Non-pigmented ciliary epithelial cell (primary cell): ENCODE results near the gene NADK.
"Not testable (repeated sequence)": the region's sequence is repeated elsewhere in the genome, so short reads cannot be mapped to it uniquely, and the experiment has no call there.

Experiments
- DNase-seq: peaks from one replicate; pipeline ENCODE4 v3.0.0-alpha.2; 2010; ENCODE audit warnings: low read depth

NADK gene

GRCh38 chr1:1746566-1746909, 31.7 kb downstream of the NADK start:
- DNase-seq = not testable (repeated sequence)

GRCh38 chr1:1745651-1746565, 32.4 kb downstream of the NADK start:
- DNase-seq = not testable (repeated sequence)

DNA sequence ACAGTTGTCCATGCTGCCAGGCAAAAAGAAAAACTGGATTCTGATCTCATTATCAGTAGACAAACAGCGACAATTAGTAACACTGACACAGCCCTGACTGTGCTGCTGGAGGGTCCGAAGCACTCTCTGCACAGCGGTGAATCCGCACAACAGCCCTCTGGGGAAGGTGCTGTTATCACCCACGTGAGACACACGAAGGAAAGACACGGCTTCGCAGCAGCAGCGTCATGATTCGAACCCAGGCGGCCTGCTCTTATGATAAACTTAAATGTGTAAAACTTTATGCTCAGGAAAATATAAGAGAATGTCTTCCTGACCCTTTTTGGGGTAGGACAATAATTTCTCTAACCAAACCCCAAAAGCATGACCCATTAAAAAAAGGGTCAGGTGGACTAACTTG, 35.7 kb downstream of the NADK start:
- DNase-seq = not testable (repeated sequence)

GRCh38 chr1:1741013-1741412, 37.3 kb downstream of the NADK start:
- peak; percentile 76 for DNase-seq

GRCh38 chr1:1738799-1739337, 39.4 kb downstream of the NADK start:
- not testable (repeated sequence) for DNase-seq

DNA sequence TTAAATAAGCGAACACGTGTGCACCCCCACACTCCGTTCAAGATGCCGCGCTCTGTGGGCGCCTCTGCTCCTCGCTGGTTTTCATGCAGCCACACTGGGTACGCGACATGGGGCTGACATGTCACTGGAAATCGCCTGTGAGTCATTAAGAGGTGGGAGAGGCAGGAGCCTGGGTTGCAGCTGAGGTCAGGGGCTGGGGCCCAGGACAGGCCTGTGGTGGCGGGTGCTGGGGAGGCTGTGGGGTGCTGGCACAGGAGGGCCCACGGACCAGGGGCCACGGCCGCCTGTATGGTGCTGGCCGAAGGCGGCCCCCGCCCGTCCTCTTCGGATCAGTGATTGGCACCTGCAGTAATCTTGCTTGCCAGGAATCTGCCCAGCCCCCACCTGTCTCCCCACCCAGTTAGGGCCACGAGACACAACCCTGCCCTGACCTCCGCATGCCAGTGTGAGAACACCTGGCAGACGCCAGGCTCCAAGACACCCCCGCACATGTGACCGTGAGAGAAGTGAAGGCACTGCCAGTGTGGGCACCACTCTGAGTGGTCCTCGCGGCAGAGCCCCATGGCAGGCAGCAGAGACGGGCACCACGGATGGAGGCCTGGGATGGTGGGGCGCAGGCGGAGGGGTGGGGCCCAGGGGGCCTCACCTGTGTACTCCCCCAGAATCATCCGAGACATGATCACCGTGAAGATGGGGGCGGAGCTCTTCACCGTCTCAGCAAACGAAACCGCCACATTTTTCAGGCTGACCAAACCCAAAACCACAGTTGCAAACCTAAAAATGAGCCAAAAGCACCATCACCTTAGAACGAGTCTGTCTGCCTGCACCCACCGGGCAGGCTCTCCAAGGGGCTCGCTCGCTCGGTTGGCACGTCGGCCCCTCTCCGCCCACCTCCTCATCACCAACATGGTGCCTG, 40.3 kb downstream of the NADK start:
- not testable (repeated sequence) for DNase-seq

GRCh38 chr1:1732381-1732780, 45.9 kb downstream of the NADK start:
- no peak for DNase-seq

GRCh38 chr1:1730870-1731269, 47.4 kb downstream of the NADK start:
- DNase-seq = no peak

DNA sequence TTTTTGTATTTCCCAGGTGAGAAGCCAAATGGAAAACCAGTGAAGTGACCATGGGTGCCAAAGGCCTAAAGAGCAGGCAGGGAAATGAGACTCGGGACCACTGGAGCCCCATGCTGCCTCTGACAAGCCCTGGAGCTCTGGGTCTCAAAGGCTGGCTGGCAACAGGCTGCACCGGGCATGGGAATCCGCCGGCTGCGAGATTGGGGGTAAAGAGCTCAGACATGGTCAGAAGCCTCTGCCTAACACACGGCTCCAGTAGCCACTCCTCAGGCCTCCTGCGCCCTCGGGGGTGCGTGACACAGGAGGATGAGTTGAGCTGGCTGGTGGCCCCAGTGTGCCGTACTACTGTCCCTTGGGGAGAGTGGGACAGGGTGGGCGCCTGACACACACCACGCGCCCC, 48.0 kb downstream of the NADK start:
- not testable (repeated sequence) for DNase-seq

- not testable (repeated sequence) for DNase-seq
These were observed 49.0 kb downstream of the NADK start for GRCh38 chr1:1729116-1729816.

GRCh38 chr1:1728308-1729005, 49.8 kb downstream of the NADK start:
- not testable (repeated sequence) for DNase-seq

DNA sequence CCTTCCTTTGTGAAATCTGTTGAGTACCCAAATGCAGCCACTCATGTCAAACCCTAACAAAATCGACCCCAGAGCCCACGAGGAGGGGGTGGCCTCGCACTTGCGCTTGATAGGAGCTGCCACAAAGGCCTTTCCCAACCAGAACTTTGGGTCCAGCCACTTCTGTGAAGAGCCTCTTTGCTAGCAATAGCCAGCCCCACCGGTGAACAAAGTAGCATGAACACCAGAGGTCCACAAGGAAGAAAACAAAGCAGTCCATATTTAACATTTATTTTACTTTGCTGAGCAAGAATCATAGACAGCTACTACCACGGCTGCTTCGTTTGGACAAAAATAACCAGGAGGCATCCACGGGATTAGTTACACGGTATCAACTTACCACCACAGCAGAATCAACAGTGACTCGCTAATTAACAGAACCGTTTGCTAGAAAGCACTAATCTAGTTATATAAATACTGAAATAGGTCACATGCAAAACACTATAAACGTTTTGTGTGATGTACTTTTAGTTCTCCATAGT, 51.1 kb downstream of the NADK start:
- not testable (repeated sequence) for DNase-seq

- not testable (repeated sequence) for DNase-seq
These were observed 52.2 kb downstream of the NADK start for GRCh38 chr1:1726088-1726487.

DNA sequence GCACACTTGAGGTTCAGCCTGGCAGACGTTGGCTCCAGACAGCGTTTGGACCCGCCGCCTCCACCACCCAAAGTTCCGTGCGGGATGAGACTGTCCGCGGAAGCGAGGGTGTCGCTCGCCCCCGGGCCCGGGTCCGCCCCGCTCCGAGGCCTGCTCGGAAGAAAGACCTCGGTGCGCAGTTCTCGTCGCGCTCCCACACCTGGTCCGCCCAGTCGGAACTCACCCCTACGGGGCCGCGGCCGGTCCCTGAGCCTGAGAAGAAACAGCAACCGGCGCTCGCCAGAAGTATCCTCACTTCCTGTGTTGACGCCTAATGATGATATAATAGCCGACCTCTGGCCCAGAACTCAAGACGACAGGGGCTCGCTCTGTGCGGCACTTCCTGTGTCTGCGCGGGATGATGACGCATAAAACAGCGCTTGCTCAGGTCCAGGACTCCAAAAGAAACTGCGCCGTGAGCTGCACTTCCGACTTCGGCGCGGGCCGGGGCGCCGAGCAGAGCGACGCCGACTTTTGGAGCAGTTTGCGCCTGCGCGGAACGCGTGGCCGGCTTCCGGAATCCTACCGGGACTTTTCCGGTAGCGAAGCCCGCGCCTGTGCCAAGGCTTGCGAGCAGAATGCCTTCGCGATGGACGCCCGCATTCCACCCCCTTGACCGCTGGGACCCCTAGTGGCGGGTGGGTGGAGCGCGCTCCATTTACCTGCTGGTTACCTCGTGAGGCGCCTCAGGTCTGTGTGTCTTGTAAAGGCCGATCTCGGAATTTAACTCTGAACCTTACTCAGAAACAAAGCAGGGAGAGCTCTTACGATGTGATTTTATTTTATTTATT, 54.0 kb downstream of the NADK start, which contains the start of gene CDK11A:
CDK11A (minus strand) TSS at position 323 of the 830 bp plus-strand sequence. CDS start 1,539 bp downstream, outside the sequence.
- peak; percentile 97 for DNase-seq

- no peak for DNase-seq
These were observed 57.1 kb downstream of the NADK start for GRCh38 chr1:1721201-1721600.

DNA sequence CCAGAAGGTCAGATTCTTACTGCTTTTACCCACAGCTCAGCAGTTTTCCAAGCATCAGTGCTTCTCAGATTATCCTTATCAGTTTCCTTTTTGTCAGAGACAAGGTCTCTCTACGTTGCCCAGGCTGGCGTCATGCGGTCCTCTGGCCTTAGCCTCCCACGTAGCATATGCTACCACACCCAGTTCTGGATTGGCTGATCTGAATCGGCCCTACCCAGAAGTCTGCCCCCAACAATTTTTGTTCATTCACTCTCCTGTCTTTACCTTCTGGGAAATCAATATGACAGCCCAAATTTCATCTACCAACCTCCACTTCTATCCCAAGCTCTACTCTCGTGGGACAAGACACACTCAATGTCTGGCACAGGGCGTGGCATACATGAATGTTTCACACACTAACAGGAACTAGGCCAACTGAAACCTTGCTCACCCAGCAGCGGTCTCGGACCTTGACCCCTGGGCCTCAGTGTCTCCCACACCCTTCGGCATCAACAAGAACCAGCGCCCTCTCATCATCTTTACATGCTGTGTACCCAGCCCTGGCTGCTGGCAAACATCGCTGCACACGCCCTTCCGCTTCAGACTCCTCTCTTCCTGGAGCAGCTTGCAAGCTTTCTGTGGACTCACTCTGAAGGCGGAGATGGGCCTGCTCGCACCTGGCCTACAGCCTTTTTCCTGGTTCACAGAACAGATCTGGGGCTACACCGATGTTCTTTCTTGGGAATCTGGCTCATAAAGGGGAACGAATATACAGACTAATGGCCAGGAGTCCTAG, 63.0 kb downstream of the NADK start:
- DNase-seq = not testable (repeated sequence)

DNA sequence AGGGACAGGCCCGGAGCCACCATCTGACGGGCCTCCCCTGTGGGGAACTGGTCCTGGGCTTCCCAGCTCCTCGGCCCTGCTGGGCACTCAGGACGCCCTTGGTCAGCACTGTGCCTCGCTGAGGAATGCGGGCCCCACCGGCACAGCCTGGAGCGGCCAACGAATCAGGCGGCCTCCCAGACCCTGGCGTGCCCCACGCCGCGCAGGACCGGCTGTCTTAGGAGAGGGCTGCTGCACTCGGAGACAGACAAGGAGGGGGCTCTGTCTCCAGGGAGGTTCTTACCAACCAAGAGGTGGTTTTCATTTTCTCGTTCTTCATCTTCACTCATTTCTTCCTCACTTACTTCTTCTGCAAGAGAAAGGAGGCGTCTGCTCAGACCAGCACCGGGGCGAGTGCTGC, 70.4 kb downstream of the NADK start:
- DNase-seq = not testable (repeated sequence)

- DNase-seq = not testable (repeated sequence)
These were observed 71.0 kb downstream of the NADK start for GRCh38 chr1:1707241-1707640.

DNA sequence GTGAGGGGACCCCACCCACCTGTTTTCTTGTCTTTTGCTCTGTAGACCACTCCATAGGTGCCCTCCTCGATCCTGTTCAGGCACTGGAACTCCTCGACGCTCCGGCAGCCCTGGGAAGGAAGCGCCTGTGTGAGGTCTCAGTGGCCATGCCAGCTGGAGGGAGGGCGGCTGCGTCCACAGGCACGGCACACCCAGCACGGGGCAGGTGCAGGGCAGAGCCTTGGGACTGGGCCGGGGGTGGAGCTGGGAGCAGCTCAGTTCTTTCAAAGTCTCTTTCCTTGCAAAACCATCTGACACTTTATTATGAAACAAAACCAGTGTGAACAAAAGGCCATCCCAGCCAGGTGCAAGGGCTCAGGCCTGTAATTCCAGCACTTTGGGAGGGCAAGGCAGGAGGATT, 72.6 kb downstream of the NADK start:
- DNase-seq = not testable (repeated sequence)
